Adipose tissue (tissue), 3 donors: Measurements from ENCODE around the gene GNA12. TPM values are rescaled to one million over a fixed set of nuclear protein-coding genes. Genes with fewer than 3 reads are reported as not detected.

ENCODE experiments used
- H3K27ac ChIP-seq: one replicate; pipeline ENCODE4 v1.5.1; 2013; ENCODE audit warnings: low read depth, low read length
- WGBS, 3 donors: extraction: QIAGEN DNeasy Blood & Tissue Kit; methylation state at CpG; one replicate each; pipeline ENCODE4 v1.1.7; 2013; 5-methylcytosine and 5-hydroxymethylcytosine counted together
- polyA plus RNA-seq, 3 donors: library from polyadenylated mRNA; stranded (reverse); fragments of 200-250 nt; gene quantifications; one replicate each; pipeline ENCODE4 v1.2.3, GENCODE V29; 2013
- donor health status: healthy with polysubstance abuse.
- donor health status: Bipolar disorder and iron deficiency.
- donor health status: healthy.

The GNA12 gene
- polyA plus RNA-seq, 3 donors = 14.8 to 42.6 (median 39.9) TPM

DNA sequence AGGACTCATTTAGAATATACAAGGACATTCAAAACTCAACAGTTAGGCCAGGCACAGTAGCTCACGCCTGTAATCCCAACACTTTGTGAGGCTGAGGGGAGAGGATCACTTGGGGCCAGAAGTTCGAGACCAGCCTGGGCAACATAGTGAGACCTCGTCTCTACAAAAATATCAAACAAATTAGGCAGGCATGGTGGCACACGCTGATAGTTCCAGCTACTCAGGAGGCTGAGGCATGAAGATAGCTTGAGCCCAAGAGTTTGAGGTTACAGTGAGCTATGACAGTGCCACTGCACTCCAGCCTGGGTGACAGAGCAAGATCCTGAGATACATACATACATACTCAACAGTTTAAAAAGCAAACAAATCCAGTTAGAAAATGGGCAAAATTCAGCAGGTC, 44.9 kb downstream of the GNA12 start:
- no peak overlapping the region for H3K27ac ChIP-seq
- 92 to 94% (median 94%) methylated on average over 4 of the region's 4 CpGs for WGBS, 3 donors

DNA sequence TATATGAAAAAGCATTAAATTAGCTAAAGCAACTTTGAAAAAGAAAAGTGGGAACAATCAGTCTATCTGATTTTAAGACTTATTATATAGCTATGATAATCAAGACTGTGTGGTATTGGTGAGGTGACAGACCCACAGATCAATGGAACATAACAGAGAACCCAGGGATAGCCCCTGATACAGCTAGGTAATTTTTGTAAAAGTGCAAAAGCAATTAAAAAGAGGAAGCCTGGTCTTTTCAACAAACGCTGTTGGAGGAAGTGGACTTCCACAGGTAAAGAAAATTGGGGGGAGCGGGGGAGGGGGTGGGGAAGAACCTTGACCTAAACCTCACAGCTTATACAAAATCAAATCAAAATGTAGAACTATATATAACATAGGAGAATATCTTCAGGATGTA, 45.4 kb downstream of the GNA12 start:
- H3K27ac ChIP-seq = no peak overlapping the region
- WGBS, 3 donors = 48 to 94% (median 57%) methylated on average over 2 of the region's 2 CpGs

DNA sequence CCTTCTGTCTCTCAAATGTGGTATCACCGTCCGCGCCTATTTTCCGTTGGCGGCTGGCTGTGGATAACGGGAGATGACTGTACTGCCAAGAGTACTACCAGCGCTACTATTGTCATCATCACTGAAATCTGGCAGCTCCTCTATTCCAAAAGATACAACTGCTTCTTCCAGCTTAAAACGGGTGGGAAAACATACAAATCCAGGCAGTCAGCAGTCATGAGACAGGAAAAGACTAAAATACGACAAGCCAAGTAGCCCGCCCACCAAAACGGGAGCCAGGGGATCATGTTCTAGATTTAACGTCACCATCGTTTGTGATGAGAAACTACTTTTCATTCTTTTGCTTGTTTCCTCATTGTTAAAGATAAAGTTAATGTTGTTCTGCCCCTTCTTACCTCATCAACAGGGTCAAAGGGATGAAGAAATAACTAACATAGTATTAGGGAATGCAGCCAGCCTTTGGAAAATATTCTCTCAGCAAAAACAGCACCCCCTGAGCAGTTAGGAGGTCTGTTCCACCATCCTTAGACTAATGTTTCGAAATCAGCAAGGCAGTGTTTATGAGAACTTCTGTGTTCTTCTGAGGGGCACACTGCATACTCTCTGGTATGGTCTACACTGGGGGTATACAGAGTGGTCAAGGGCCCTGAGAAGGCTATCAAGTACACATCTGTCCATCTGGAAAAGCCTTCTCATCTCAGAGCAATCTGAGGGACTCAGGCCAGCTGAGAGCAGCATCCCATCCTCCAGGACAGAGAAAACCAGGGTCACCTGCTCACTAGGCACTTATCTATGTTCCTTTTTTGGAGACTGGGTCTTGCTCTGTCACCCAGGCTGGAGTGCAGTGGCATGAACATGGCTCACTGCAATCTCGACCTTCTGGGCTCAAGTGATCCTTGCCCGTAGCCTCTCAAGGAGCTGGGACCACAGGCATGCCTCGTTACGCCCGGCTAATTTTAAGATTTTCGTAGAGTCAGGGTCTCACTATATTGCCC, 47.5 kb downstream of the GNA12 start:
- H3K27ac ChIP-seq = no peak overlapping the region

DNA sequence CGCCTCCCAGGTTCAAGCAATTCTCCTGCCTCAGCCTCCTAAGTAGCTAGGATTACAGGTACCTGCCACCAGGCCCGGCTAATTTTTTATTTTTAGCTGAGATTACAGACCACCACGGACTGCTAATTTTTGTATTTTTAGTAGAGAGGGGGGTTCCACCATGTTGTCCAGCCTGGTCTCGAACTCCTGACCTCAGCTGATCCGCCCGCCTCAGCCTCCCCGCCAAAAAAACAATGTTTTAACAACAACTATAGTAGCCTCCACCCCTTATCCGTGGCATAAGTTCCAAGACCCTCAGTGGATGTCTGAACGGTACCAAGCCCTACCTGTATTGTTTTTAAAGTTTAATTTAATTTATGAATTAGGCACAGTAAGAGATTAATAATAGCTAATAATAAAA, 48.2 kb downstream of the GNA12 start:
- 72 to 90% (median 78%) methylated on average over 9 of the region's 9 CpGs for WGBS, 3 donors
- H3K27ac ChIP-seq = no peak overlapping the region

More for the DNA sequence above, 47.5 kb downstream of the GNA12 start:
- WGBS, 3 donors = 54 to 81% (median 55%) methylated on average over 20 of the region's 20 CpGs

DNA sequence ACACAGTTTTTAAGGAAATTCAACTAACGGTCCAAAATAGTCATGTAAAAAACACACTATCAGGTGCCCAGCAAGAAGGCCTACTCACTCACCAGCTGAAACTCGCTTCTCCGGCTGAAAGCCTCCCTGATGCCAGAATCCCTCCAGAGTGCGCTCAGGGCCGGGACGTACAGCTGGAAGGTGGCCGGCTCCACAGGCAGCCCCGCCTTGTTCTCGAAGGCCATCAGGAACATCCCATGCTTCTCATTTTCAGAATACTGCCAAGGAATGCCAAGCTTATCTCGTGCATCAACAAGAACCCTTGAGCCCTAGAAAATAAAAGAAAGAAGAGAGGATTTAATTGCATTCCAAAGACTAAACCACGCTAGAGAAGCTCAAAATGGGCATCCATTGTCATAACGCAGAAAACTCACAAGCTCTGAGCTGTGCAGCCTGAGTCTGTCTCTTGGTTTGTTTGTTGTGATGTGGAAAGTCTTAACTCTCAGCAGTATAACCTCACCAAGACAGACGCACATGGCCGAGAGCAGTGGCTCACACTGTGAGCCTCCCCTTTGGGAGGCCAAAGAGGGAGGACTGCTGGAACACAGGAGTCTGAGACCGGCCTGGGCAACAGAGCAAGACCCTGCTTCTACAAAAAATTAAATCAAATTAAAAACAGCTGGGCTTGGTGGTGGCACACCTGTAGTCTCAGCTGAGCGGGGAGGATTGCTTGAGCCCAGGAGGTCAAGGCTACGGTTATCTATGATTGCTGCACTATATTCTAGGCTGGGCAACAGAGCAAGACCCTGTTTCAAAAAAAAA, 49.1 kb downstream of the GNA12 start:
- no peak overlapping the region for H3K27ac ChIP-seq
- 88 to 94% (median 89%) methylated on average over 17 of the region's 17 CpGs for WGBS, 3 donors

DNA sequence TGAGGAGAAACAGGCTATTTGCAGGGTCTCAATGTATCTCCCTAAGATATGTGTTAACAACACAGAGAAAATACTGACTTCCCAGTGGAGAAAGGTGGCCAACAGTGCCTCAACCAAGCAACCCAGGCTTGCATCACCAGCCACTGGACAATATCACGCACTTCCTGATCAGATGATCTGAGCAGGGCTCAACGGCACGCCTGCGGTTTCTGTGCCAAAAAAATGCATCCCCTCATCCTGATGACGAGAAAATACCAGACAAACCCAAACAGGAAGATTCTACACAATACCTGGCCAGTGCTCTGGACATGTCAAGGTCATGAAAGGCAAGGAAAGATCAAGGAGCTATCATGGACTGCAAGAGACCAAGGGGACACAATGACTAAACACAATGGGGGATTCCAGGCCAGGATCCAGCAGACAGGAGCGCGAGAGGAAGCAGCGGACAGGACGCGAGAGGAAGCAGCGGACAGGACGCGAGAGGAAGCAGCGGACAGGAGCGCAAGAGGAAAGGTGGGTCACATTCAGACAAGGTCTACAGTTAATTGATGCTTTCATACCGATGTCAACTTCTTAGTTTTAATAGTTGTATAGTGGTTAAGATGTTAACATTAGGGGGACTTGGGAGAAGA, 51.1 kb downstream of the GNA12 start:
- H3K27ac ChIP-seq = no peak overlapping the region
- 52 to 88% (median 63%) methylated on average over 16 of the region's 16 CpGs for WGBS, 3 donors

DNA sequence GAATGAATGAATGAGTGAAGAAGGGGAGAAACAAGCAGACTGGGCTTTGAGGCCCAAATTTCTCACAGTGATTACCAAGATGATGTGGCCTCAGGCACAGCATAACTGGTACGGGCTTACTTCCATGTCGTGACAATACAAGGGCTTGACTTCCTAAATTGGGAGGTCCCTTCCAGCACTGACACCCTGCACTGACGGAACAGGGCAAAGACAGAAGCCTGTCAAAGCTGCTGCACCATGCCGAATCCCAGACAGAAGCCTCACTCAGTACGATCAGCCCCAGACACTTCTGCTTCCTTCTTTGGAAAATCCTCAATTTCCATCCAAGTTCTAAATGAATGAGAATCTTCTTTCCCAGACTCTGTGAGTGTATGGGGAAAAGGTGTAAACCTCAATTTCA, 51.9 kb downstream of the GNA12 start:
- no peak overlapping the region for H3K27ac ChIP-seq

DNA sequence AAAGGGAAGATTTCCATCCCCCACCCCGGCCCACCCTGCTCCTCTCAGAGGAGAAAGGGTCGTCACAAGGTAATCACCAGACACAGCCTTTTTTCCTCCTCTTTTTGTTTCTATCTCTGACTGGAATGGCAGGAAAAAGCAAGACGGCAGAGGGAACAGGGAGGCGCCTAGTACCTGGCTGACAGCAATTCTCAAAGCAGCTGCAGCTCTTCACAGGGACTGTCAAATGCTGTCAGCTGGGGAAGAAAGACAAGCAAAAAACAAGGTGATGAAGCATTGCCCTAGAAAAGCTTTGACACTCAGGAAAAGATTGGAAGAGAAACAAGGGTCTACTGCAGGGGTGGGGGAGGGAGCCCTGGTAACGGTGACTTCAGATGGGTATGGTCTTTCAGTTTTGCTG, 52.7 kb downstream of the GNA12 start:
- no peak overlapping the region for H3K27ac ChIP-seq
- WGBS, 3 donors = 55 to 90% (median 86%) methylated on average over 5 of the region's 5 CpGs

More for the DNA sequence above, 51.9 kb downstream of the GNA12 start:
- WGBS, 3 donors = 72 to 95% (median 74%) methylated on average over 5 of the region's 5 CpGs

DNA sequence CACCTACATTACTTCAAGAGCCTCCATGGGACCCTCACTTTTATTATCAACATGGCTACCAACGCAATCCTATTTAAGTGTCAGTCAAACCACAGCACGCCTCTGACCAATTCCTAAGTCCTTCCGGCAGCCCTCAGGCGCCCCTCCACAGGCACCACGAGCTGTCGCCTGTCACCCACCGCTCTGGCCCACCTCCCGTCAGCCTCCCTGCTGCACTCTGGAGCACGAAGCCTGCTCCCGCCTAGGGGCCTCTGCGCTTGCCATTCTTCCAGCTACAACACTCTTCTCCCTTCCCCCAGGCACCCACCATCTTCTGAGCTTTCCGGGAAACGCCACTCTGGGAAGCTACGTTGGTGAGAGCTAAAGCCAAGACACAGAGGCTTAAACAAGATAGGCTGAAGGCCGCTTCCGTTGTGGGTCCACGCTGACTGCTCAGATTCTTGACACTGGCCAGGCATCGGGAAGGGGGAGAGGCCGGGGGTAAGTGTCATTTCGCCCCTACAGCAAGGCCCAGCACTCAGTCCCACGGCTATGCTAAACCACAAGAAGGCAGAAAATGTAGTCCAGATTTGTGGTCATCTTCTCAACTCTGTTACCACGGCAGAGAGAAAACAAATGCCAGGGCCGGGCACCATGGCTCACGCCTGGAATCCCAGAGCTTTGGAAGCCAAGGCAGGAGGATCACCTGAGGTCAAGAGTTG, 56.7 kb downstream of the GNA12 start:
- no peak overlapping the region for H3K27ac ChIP-seq
- WGBS, 3 donors = 93 to 96% (median 95%) methylated on average over 24 of the region's 24 CpGs

DNA sequence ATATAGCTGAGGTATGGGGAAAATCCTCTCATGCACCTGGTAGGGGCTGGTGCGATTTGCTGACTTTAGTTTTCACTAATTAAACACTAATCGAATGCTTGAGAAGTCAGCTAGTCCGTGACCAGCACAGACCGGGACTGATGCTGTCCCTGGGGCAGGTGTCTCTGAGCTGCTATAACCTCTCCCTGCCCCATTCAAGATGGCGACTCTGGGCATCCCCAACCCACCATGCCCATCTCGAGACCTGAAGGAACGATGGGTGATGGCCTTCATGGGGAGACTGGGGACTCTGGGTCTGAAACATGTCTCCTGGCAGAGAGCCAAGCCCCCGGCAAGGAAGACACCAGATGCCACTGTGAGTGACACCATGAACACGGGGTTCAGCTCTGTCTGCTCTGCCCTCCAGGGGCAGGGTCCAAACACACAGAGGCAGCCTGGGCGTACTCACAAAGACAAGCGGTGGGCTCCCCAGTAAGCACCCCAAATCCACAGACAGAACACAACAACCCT, 57.4 kb downstream of the GNA12 start:
- 91 to 94% (median 91%) methylated on average over 11 of the region's 11 CpGs for WGBS, 3 donors

DNA sequence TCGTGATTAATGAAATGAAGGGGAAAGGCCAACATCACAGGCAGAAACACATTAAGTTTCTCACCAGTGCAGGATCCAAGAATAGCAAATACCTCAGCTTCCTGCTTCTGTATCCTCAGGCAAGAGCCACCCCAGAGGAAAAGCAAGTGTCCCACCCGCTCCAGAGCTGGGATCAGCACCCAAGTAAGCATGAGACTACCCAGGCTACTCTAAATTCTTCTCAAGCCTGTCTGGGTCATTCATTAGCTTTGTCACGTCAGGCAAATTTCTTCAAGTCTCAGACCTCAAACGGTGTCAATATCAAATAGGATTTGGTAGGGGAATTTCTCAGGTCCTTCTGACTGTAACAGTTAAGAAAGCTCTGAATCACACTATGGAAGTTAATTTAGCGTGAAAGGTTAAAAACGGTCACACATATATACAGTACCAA, 59.0 kb downstream of the GNA12 start:
- 53 to 73% (median 54%) methylated on average over 6 of the region's 6 CpGs for WGBS, 3 donors
- no peak overlapping the region for H3K27ac ChIP-seq

More for the DNA sequence above, 57.4 kb downstream of the GNA12 start:
- no peak overlapping the region for H3K27ac ChIP-seq

DNA sequence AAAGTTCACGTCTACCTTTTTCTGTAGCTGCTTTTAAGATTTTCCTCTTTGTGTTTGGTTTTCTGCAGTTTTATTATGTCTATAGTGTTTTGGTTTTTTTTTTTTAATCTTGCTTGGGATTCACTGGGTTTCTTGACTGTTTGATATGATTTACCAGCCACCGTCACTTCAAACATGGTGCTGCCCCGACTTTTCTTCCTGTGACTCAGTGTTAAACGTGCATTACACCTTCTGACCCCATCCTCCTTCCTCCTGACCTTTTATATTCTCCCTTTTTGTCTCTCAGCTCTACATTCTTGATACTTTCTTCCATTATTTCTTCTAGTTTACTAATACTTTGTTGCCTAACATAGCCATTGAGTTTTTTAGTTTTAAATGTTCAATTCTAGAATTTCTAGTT, 61.5 kb downstream of the GNA12 start:
- 83 to 94% (median 88%) methylated on average over 4 of the region's 4 CpGs for WGBS, 3 donors
- H3K27ac ChIP-seq = no peak overlapping the region

DNA sequence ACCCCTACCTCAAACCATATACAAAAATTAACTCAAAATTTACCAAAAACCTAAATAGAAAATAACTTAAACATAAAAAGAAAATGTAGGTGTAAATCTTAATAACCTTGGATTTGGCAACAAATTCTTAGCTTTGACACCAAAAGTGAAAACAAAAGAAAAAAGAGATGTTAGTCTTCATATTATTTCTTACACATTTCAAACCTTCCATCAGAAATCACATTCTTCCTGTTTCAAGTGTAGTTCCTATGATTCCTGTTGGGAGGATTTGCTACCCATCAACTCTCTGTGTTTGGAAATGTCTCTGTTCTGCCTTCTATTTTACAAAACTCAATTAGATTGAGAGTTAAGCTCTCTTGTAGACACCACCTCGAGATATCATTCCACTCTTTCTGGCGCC, 62.0 kb downstream of the GNA12 start:
- H3K27ac ChIP-seq = no peak overlapping the region
- WGBS, 3 donors = 94 to 95% (median 94%) methylated on average over 2 of the region's 2 CpGs

DNA sequence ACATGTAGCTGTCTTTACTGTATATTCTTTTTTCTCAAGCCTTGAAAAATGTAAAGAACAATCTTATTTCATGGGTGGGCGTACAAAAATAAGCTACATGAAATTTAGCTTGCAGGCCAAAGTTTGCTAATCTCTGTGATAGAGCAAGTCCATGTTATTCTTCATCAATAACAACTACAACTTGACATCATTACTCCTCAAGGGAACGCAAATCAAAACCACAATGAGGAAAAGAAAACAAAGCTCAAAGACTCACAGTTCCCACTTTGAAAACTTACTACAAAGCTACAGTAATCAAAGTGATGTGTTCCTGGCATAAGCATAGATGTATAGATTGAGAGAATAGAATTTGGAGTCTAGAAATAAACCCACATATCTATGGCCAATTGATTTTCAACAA, 62.5 kb downstream of the GNA12 start:
- no peak overlapping the region for H3K27ac ChIP-seq
- 77 to 91% (median 82%) methylated on average over 2 of the region's 2 CpGs for WGBS, 3 donors

DNA sequence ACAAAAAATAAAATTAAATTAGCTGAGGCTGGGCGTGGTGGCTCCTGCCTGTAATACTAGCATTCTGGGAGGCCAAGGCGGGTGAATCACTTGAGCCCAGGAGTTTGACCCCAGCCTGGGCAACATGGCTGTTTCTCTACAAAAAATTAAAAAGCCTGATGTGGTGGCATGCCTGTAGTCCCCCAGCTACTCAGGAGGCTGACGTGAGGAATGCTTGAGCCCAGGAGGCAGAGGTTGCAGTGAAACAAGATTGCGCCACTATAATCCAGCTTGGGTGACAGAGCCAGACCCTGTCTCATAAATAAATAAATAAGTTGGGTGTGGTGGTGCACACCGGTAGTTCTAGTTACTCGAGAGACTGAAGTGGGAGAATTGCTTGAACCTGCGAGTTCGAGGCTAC, 65.1 kb downstream of the GNA12 start:
- H3K27ac ChIP-seq = no peak overlapping the region
- WGBS, 3 donors = 72 to 83% (median 78%) methylated on average over 8 of the region's 8 CpGs

DNA sequence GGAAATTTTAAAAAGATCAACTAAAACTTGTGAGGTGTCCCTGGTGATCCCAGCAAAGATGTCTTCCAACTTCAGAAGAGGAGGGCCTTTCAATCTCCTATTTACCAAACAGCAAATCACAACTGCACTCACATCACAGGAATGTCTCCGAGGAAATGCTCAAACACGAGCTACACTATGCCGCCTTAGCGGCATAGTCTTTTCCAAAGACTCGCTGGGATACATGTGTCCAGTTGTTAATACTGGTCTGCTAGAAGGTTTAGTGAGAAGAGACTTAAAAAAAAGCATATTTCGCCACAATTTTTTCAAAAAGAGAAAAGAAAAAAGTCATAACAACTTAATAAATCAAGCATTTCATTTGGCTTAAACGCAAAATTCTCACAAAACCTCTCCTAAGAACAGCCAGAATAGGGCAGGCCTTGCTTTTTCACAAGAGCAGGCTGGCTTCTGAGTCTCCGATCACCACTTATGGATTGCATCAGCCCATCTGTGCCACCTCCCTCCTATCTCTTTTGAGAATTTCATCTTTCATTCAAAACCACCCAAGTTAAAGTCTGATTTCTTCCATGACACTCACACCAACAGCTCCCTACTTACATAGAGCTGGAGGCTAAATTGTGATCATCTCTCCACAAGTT, 66.1 kb downstream of the GNA12 start:
- H3K27ac ChIP-seq = no peak overlapping the region
- 68 to 89% (median 72%) methylated on average over 8 of the region's 8 CpGs for WGBS, 3 donors

DNA sequence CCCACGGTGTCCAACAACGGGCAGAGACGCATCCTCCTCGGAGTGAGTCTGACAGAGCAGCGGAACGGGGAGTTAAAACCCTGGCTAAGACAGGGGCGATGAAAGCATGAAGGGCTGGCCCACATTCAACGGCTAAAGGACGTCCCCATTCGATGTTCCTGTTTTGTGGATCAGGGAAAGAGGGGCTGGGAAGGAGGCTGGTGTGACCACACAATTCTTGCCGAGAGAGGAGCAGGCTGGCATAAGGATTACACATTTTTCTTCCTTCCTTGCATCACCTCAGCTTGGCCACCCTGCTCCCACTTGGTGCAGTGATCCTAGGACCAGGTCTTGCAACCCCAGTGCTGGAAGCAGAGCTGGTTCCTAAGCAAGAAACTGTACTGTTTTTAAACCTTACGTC, 67.7 kb downstream of the GNA12 start:
- H3K27ac ChIP-seq = no peak overlapping the region
- 90 to 93% (median 92%) methylated on average over 12 of the region's 12 CpGs for WGBS, 3 donors

DNA sequence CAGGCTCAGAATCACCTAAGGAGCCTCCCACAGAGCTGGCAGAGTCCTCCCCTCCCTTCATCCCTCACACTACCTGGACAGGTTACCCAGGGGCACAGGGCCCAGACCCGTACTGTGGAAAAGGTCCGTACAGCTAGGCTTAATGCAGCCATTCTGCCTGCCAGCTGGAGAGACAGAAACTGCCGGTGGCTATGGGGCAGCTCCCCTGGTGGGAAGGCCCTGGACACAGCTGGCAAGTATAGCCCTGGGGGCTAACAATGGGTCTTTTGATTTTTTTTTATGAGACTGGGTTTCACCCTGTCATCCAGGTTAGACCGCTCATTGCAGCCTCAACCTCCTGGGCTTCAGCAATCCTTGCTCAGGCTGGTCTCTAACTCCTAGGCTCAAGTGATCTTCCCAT, 68.3 kb downstream of the GNA12 start:
- H3K27ac ChIP-seq = no peak overlapping the region
- 90 to 98% (median 95%) methylated on average over 4 of the region's 4 CpGs for WGBS, 3 donors
